SK-N-SH (cell line): ENCODE results near the gene ZFHX3. TPM values are rescaled to one million over a fixed set of nuclear protein-coding genes. Genes with fewer than 3 reads are reported as not detected.

Experiments
- CTCF ChIA-PET: fragments of 300-600, 350-600 bp; formaldehyde crosslinking; extraction: SDS; loops from one replicate; lab custom pipeline; 2021; lab: Yijun Ruan, JAX
- POLR2A ChIA-PET: fragments of 350-600 bp; sonication (Branson Sonifier 250); formaldehyde crosslinking; extraction: SDS; loops from one replicate; lab custom pipeline; 2020; ENCODE audit warnings: antibody characterized with exemption, inconsistent platforms; lab: Yijun Ruan, JAX
- DNase-seq: peaks from one replicate; pipeline ENCODE4 v3.0.0; 2012
- H2AFZ ChIP-seq: fragments of 200-600 bp; sonication (generic); 2 replicates; pipeline ENCODE4 v1.8.1; 2016; ENCODE audit warnings: antibody characterized with exemption, mild to moderate bottlenecking, low read depth
- H3F3A ChIP-seq: fragments of 200-600 bp; sonication (generic); replicated peaks from 2 replicates; pipeline ENCODE3; 2016; ENCODE audit warnings: antibody characterized with exemption, mild to moderate bottlenecking; ENCODE audit not compliant: insufficient read depth
- H3K27ac ChIP-seq, 2 experiments: fragments of 200-500 bp in 1 of 2; fragments of 200-600 bp in 1 of 2; sonication (Bioruptor generic) in 1 of 2; sonication (generic), shearing (Covaris generic) in 1 of 2; 2 replicates each; pipeline versions ENCODE4 v1.5.1 to v1.6.1; 2014 to 2016; ENCODE audit warnings: low read depth in 2 of 2, inconsistent platforms in 1 of 2, low read length in 1 of 2, mild to moderate bottlenecking in 1 of 2, mixed read lengths in 1 of 2
- H3K27me3 ChIP-seq: fragments of 200-600 bp; sonication (generic), shearing (Covaris generic); 2 replicates; pipeline ENCODE4 v1.6.1; 2016; ENCODE audit warnings: mixed run types; ENCODE audit not compliant: insufficient read depth
- H3K36me3 ChIP-seq, 2 experiments: fragments of 200-500 bp in 1 of 2; fragments of 200-600 bp in 1 of 2; sonication (Bioruptor generic) in 1 of 2; sonication (generic) in 1 of 2; replicated peaks in 1 of 2; 2 replicates each; pipeline versions ENCODE3 to v1.5.1; 2014 to 2016; ENCODE audit warnings: low read length in 1 of 2, mild to moderate bottlenecking in 1 of 2; ENCODE audit not compliant: insufficient read depth in 2 of 2, control insufficient read depth in 1 of 2
- H3K4me1 ChIP-seq, 2 experiments: fragments of 200-500 bp in 1 of 2; fragments of 200-600 bp in 1 of 2; sonication (Bioruptor generic) in 1 of 2; sonication (generic), shearing (Covaris generic) in 1 of 2; 2 replicates each; pipeline versions ENCODE4 v1.5.1 to v1.6.1; 2014 to 2016; ENCODE audit warnings: low read depth in 1 of 2, low read length in 1 of 2, mixed run types in 1 of 2; ENCODE audit not compliant: insufficient read depth in 2 of 2, control insufficient read depth in 1 of 2
- H3K4me2 ChIP-seq: fragments of 200-600 bp; sonication (generic), shearing (Covaris generic); 2 replicates; pipeline ENCODE4 v1.6.1; 2017; ENCODE audit warnings: mixed run types
- H3K4me3 ChIP-seq, 2 experiments: fragments of 200-500 bp in 1 of 2; fragments of 200-600 bp in 1 of 2; sonication (Bioruptor generic) in 1 of 2; sonication (generic), shearing (Covaris generic) in 1 of 2; 2 replicates each; pipeline versions ENCODE4 v1.5.1 to v1.8.1; 2014 to 2016; ENCODE audit warnings: low read depth in 2 of 2, inconsistent platforms in 1 of 2, low read length in 1 of 2, mild to moderate bottlenecking in 1 of 2, mixed read lengths in 1 of 2, moderate library complexity in 1 of 2
- H3K79me2 ChIP-seq: fragments of 200-600 bp; sonication (generic); 2 replicates; pipeline ENCODE4 v1.8.1; 2017; ENCODE audit warnings: mild to moderate bottlenecking; ENCODE audit not compliant: insufficient read depth
- H3K9ac ChIP-seq: fragments of 200-600 bp; sonication (generic); 2 replicates; pipeline ENCODE4 v1.6.1; 2017; ENCODE audit warnings: mixed run types
- H3K9me2 ChIP-seq: fragments of 200-600 bp; sonication (generic); 2 replicates; pipeline ENCODE4 v1.6.1; 2017; ENCODE audit warnings: mixed run types
- H3K9me3 ChIP-seq: fragments of 200-600 bp; sonication (generic); 2 replicates; pipeline ENCODE4 v1.6.1; 2017; ENCODE audit warnings: mixed run types, mild to moderate bottlenecking, moderate library complexity
- H4K20me1 ChIP-seq: fragments of 200-600 bp; sonication (generic); 2 replicates; pipeline ENCODE4 v1.6.1; 2017; ENCODE audit warnings: mild to moderate bottlenecking, mixed run types; ENCODE audit not compliant: insufficient read depth
- CHD2 ChIP-seq: fragments of 150-350 bp; IDR thresholded peaks from 2 replicates; pipeline ENCODE4 v1.6.1; 2018; ENCODE audit warnings: low read length; ENCODE audit not compliant: partially characterized antibody
- EP300 ChIP-seq, 2 experiments: IDR thresholded peaks; 2 replicates each; pipeline versions ENCODE4 v1.4.0 to v1.6.1; 2012; ENCODE audit warnings: borderline replicate concordance in 1 of 2, low read depth in 1 of 2, low read length in 1 of 2
- EZH2phosphoT487 ChIP-seq: fragments of 200-600 bp; sonication (generic); IDR thresholded peaks from 2 replicates; pipeline ENCODE4 v1.6.1; 2017; ENCODE audit warnings: low read depth, mixed run types, mild to moderate bottlenecking, antibody characterized with exemption, moderate library complexity, borderline replicate concordance
- FOXJ3 ChIP-seq: sonication (generic); formaldehyde crosslinking; IDR thresholded peaks from 2 replicates; pipeline ENCODE4 v1.5.1; 2020; ENCODE audit warnings: mild to moderate bottlenecking, missing genetic modification reagents
- GABPA ChIP-seq: IDR thresholded peaks from 2 replicates; pipeline ENCODE4 v1.4.0; 2012; ENCODE audit warnings: low read depth, mild to moderate bottlenecking
- GATA2 ChIP-seq: sonication (generic); formaldehyde crosslinking; IDR thresholded peaks from 2 replicates; pipeline ENCODE4 v1.5.0; 2020; ENCODE audit warnings: mild to moderate bottlenecking, missing genetic modification reagents
- MAX ChIP-seq: IDR thresholded peaks from 2 replicates; pipeline ENCODE4 v1.4.0; 2012; ENCODE audit warnings: low read depth
- MEF2A ChIP-seq: IDR thresholded peaks from 2 replicates; pipeline ENCODE4 v1.4.0; 2012; ENCODE audit warnings: low read depth, borderline replicate concordance
- MXI1 ChIP-seq: IDR thresholded peaks from 2 replicates; pipeline ENCODE4 v1.6.1; 2012; ENCODE audit warnings: mild to moderate bottlenecking, low read depth, low read length, improper control_type of control experiment
- NFIC ChIP-seq: IDR thresholded peaks from 2 replicates; pipeline ENCODE4 v1.4.0; 2012; ENCODE audit warnings: borderline replicate concordance
- RAD21 ChIP-seq: IDR thresholded peaks from 2 replicates; pipeline ENCODE4 v1.6.1; 2012; ENCODE audit warnings: mild to moderate bottlenecking, low read length
- RCOR1 ChIP-seq: fragments of 150-350 bp; IDR thresholded peaks from 2 replicates; pipeline ENCODE4 v1.6.1; 2017; ENCODE audit warnings: antibody characterized with exemption, low read length
- RFX5 ChIP-seq: IDR thresholded peaks from 2 replicates; pipeline ENCODE4 v1.6.1; 2012; ENCODE audit warnings: mild to moderate bottlenecking, improper control_type of control experiment, low read length
- SIN3A ChIP-seq: IDR thresholded peaks from 2 replicates; pipeline ENCODE4 v1.6.1; 2012; ENCODE audit warnings: low read depth, mild to moderate bottlenecking, low read length, moderate library complexity, borderline replicate concordance
- TAF1 ChIP-seq: IDR thresholded peaks from 2 replicates; pipeline ENCODE4 v1.6.1; 2012; ENCODE audit warnings: low read depth, mild to moderate bottlenecking, low read length, moderate library complexity, borderline replicate concordance
- TEAD4 ChIP-seq: IDR thresholded peaks from 2 replicates; pipeline ENCODE4 v1.4.0; 2012; ENCODE audit warnings: mild to moderate bottlenecking, borderline replicate concordance; ENCODE audit not compliant: insufficient read depth
- USF1 ChIP-seq: IDR thresholded peaks from 2 replicates; pipeline ENCODE4 v1.4.0; 2012; ENCODE audit warnings: low read depth, borderline replicate concordance
- USF2 ChIP-seq: fragments of 150-350 bp; IDR thresholded peaks from 2 replicates; pipeline ENCODE4 v1.6.1; 2017; ENCODE audit warnings: antibody characterized with exemption, low read length, low read depth, borderline replicate concordance
- YY1 ChIP-seq: IDR thresholded peaks from 2 replicates; pipeline ENCODE4 v1.4.0; 2012; ENCODE audit warnings: low read depth, mild to moderate bottlenecking
- WGBS: methylation state at CpG from one replicate; pipeline ENCODE4 v1.1.6; 2017; ENCODE audit warnings: low lambda C conversion rate; 5-methylcytosine and 5-hydroxymethylcytosine counted together
- polyA plus RNA-seq, 3 experiments: library from polyadenylated mRNA; depleted of rRNA; stranded (reverse); fragments of >200 nt; gene quantifications; 2 replicates each; pipeline ENCODE4 v1.2.3, GENCODE V29; 2012

ZFHX3 gene
- polyA plus RNA-seq, 1 of the 3 experiments (the other 2 are of a cell fraction), result 2.0 TPM

DNA sequence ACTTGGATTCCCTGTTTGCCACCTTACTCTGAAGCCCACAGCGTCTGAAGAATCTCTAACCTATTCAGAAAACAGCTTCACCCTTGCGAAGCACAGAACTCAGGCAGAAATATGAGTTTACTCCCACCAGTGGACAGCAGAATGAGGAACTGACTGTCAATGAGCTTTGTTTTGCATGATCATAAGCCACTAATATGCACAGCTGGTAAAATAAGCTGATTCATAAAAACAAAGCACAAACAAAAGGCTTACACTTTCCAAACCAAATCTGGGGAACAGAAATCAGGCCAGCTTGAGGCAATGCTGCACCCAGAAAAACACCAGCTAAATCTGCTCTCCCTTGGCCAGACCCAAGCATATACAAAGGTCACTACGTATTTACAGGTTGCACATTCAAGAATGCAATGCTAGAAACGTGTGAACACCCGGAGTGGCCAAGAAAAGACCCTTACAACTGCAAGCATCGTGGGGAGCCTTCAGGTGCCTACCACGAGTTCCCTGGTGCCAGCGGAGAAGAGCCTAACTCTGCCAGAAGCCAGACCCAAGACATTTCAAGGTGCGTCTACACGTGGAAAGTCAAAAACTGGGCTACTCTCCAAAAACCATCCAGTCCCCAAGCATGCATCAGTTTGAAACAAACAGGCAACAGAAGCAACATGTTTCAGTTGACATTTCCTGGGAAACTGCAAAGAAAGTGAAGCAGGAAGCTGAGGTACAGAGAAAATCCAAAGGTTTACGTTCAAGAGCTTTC is 207.1 kb downstream of the ZFHX3 start:
- ChIA-PET CTCF (interaction anchor here (0.8 to 1.8 kb wide), 4 partner anchors 8 to 338 kb away, joined by 3 to 7 read pairs (median 4); no protein-coding TSS in a partner anchor), POLR2A (no interaction called here)
- Histone ChIP-seq H3F3A (no peaks in the 10 kb centered on the region), H3K79me2 (peaks cover 45% of the 10 kb centered on the region; the same call in 1 of the 2 replicates), H3K27ac (no peak overlapping the region; a peak in 1 of 4 replicates), H3K36me3 (peaks cover 0 to 3% of the 10 kb centered on the region in 2 experiments), H3K4me3 (no peak overlapping the region), H2AFZ (no peak overlapping the region), H3K4me2 (no peak overlapping the region), H3K4me1 (peaks cover 0 to 16% of the 10 kb centered on the region in 2 experiments; a peak in 3 of 4 replicates), H3K9me2 (no peaks in the 10 kb centered on the region), H3K27me3 (no peaks in the 10 kb centered on the region), H3K9me3 (no peaks in the 10 kb centered on the region), H4K20me1 (no peaks in the 10 kb centered on the region), H3K9ac (no peak overlapping the region)
- no peak for TF ChIP-seq USF2
- no peak for TF ChIP-seq SIN3A
- TF ChIP-seq FOXJ3 (CRISPR knock-in tag), result no peak
- TF ChIP-seq EZH2phosphoT487, result no peak
- no peak for TF ChIP-seq CHD2
- no peak for TF ChIP-seq NFIC
- no peak for TF ChIP-seq TEAD4
- no peak for TF ChIP-seq RFX5
- no peak for TF ChIP-seq RAD21
- no peak for TF ChIP-seq GATA2 (CRISPR knock-in tag)
- TF ChIP-seq GABPA, result no peak
- TF ChIP-seq YY1, result no peak
- TF ChIP-seq EP300 (IDR thresholded peaks at IDR 0.05; ENCODE audit: borderline replicate concordance in 1 of 2, low read depth in 1 of 2, low read length in 1 of 2), result no peak
- TF ChIP-seq RCOR1, result no peak
- no peak for TF ChIP-seq TAF1
- TF ChIP-seq MEF2A, result no peak
- no peak for TF ChIP-seq USF1
- no peak for TF ChIP-seq MXI1
- TF ChIP-seq MAX, result no peak
- DNase-seq, result no peak
- over 99% methylated on average over 11 of the region's 11 CpGs for WGBS
